ENCODE measurements around the gene WDR73.

WDR73 gene

GRCh38 chr15:84609818-84610525 is 44.1 kb downstream of the WDR73 start:
- DNase-seq = no peak

GRCh38 chr15:84608707-84609284 is 45.3 kb downstream of the WDR73 start:
- DNase-seq = no peak

GRCh38 chr15:84606653-84607120 is 47.4 kb downstream of the WDR73 start:
- no peak for DNase-seq

GRCh38 chr15:84605554-84605882 is 48.6 kb downstream of the WDR73 start:
- DNase-seq = no peak

GRCh38 chr15:84604826-84605553 is 49.1 kb downstream of the WDR73 start:
- DNase-seq = no peak

- no peak for DNase-seq
Measured at GRCh38 chr15:84603630-84604379, 50.3 kb downstream of the WDR73 start.

- no peak for DNase-seq
Measured at GRCh38 chr15:84601555-84601838, 52.6 kb downstream of the WDR73 start.

GRCh38 chr15:84600687-84601554 is 53.2 kb downstream of the WDR73 start, which contains the start of gene ZSCAN2:
ZSCAN2 (plus strand) TSS chr15:84601009; CDS start chr15:84603928, 2,919 bp downstream.
- DNase-seq = peak; percentile 93

GRCh38 chr15:84600331-84600686 is 53.8 kb downstream of the WDR73 start:
- peak; percentile 80 for DNase-seq

- no peak for DNase-seq
Measured at GRCh38 chr15:84599906-84600305, 54.2 kb downstream of the WDR73 start.

- DNase-seq = peak; percentile 51
Measured at GRCh38 chr15:84598993-84599392, 55.1 kb downstream of the WDR73 start.

GRCh38 chr15:84598250-84598649 is 55.8 kb downstream of the WDR73 start:
- no peak for DNase-seq

GRCh38 chr15:84597296-84597695 is 56.8 kb downstream of the WDR73 start:
- no peak for DNase-seq

- no peak for DNase-seq
Measured at GRCh38 chr15:84595660-84596059, 58.4 kb downstream of the WDR73 start.

GRCh38 chr15:84594617-84595290 is 59.3 kb downstream of the WDR73 start:
- no peak for DNase-seq

GRCh38 chr15:84591815-84592214 is 62.3 kb downstream of the WDR73 start:
- no peak for DNase-seq

- no peak for DNase-seq
Measured at GRCh38 chr15:84590406-84590805, 63.7 kb downstream of the WDR73 start.

Data from fibroblast of skin of abdomen (primary cell).